Fibroblast of lung (primary cell): ENCODE data around the gene CUL3. TPM values are rescaled to one million over a fixed set of nuclear protein-coding genes. Genes with fewer than 3 reads are reported as not detected.

Experiments used
- DNase-seq, 2 donors: peaks; one replicate each; pipeline versions ENCODE4 v3.0.0 to v3.0.0-alpha.2; 2010; ENCODE audit warnings: low read depth in 2 of 2
- H2AFZ ChIP-seq: 2 replicates; pipeline ENCODE4 v1.5.1; 2012; ENCODE audit warnings: low read length, control low read depth, inconsistent platforms
- H3K27ac ChIP-seq: 2 replicates; pipeline ENCODE4 v1.5.1; 2011; ENCODE audit warnings: low read length, control low read depth; ENCODE audit not compliant: insufficient read depth
- H3K27me3 ChIP-seq: 2 replicates; pipeline ENCODE4 v1.5.1; 2011; ENCODE audit warnings: mild to moderate bottlenecking, low read length; ENCODE audit not compliant: control insufficient read depth, insufficient read depth
- H3K36me3 ChIP-seq: 2 replicates; pipeline ENCODE4 v1.5.1; 2011; ENCODE audit warnings: low read length; ENCODE audit not compliant: control insufficient read depth, insufficient read depth
- H3K4me1 ChIP-seq: 2 replicates; pipeline ENCODE4 v1.5.1; 2011; ENCODE audit warnings: low read length; ENCODE audit not compliant: control insufficient read depth, insufficient read depth; ENCODE audit errors: extremely low read depth
- H3K4me2 ChIP-seq: 2 replicates; pipeline ENCODE4 v1.5.1; 2011; ENCODE audit warnings: low read length, control low read depth; ENCODE audit not compliant: insufficient read depth; ENCODE audit errors: extremely low read depth
- H3K4me3 ChIP-seq, 4 experiments: fragments of 200-600 bp in 1 of 4; sonication (generic) in 1 of 4; replicated peaks in 1 of 4; 2 replicates each; pipeline ENCODE4 v1.5.1; 2011 to 2016; ENCODE audit warnings: low read length in 4 of 4, low read depth in 3 of 4, mild to moderate bottlenecking in 3 of 4, control low read depth in 2 of 4, inconsistent platforms in 1 of 4, mixed read lengths in 1 of 4; ENCODE audit not compliant: insufficient read depth in 1 of 4; ENCODE audit errors: control extremely low read depth in 1 of 4
- H3K79me2 ChIP-seq: 2 replicates; pipeline ENCODE4 v1.5.1; 2012; ENCODE audit warnings: mild to moderate bottlenecking, low read length, inconsistent platforms; ENCODE audit not compliant: control insufficient read depth, insufficient read depth
- H3K9ac ChIP-seq: 2 replicates; pipeline ENCODE4 v1.5.1; 2011; ENCODE audit warnings: mild to moderate bottlenecking, low read length, control low read depth; ENCODE audit not compliant: insufficient read depth
- H3K9me3 ChIP-seq: 2 replicates; pipeline ENCODE4 v1.5.1; 2012; ENCODE audit warnings: low read depth, low read length; ENCODE audit not compliant: control insufficient read depth, insufficient read depth
- H4K20me1 ChIP-seq: 2 replicates; pipeline ENCODE4 v1.5.1; 2011; ENCODE audit warnings: low read length; ENCODE audit not compliant: control insufficient read depth, insufficient read depth; ENCODE audit errors: extremely low read depth
- CTCF ChIP-seq, 2 donors: IDR thresholded peaks in 1 of 2; conservative IDR thresholded peaks in 1 of 2; 1 replicate in 1 of 2; 2 replicates in 1 of 2; pipeline ENCODE4 v1.5.1; 2011 to 2012; ENCODE audit warnings: low read length in 2 of 2, control low read depth in 1 of 2, inconsistent platforms in 1 of 2, low read depth in 1 of 2, mild to moderate bottlenecking in 1 of 2
- EZH2 ChIP-seq: IDR thresholded peaks from 2 replicates; pipeline ENCODE4 v1.5.1; 2012; ENCODE audit warnings: low read length, control low read depth, mild to moderate bottlenecking; ENCODE audit errors: missing control alignments
- polyA plus RNA-seq, 2 donors: library from polyadenylated mRNA; depleted of rRNA in 1 of 2; stranded (reverse) in 1 of 2; unstranded in 1 of 2; fragments of >200 nt; gene quantifications; 2 replicates each; pipeline ENCODE4 v1.2.1, GENCODE V29; 2011 to 2012; ENCODE audit warnings: missing spikeins in 1 of 2
- total RNA-seq: library from RNA; depleted of rRNA; stranded (reverse); fragments of >200 nt; gene quantifications from 2 replicates; pipeline ENCODE4 v1.2.1, GENCODE V29; 2014

Gene CUL3
- total and polyA plus RNA-seq, 2 donors (not counting 1 experiment from before 2014, with no cell fraction given): 65.3 to 69.7 TPM

GRCh38 chr2:224580248-224580647, 4.9 kb downstream of the CUL3 start:
- Histone ChIP-seq H3K36me3 (no peaks in the 10 kb centered on the region), H3K27ac (no peak overlapping the region), H3K4me2 (no peak overlapping the region), H3K9ac (no peak overlapping the region), H3K9me3 (no peaks in the 10 kb centered on the region), H2AFZ (no peak overlapping the region), H3K4me1 (peaks cover 4% of the 10 kb centered on the region), H3K79me2 (peaks cover 95% of the 10 kb centered on the region), H3K4me3 (no peak overlapping the region), H3K27me3 (no peaks in the 10 kb centered on the region), H4K20me1 (peaks cover 11% of the 10 kb centered on the region)
- TF ChIP-seq CTCF (conservative IDR thresholded peaks at IDR 0.05 in 1 of 2, IDR thresholded peaks at IDR 0.05 in 1 of 2; ENCODE audit: low read depth in 1 of 2, low read length in 2 of 2) (no peak), EZH2 (no peak)
- no peak for DNase-seq

GRCh38 chr2:224579411-224579810, 5.8 kb downstream of the CUL3 start:
- peak in 1 of 2 donors; percentile 36 for DNase-seq
- TF ChIP-seq CTCF (conservative IDR thresholded peaks at IDR 0.05 in 1 of 2, IDR thresholded peaks at IDR 0.05 in 1 of 2; ENCODE audit: low read depth in 1 of 2, low read length in 2 of 2) (no peak), EZH2 (no peak)
- Histone ChIP-seq H3K4me3 (peak overlapping the region in 1 of 4 experiments; percentile 21), H3K4me2 (peak overlapping the region; percentile 19), H2AFZ (no peak overlapping the region), H4K20me1 (peaks cover 11% of the 10 kb centered on the region), H3K4me1 (peaks cover 4% of the 10 kb centered on the region), H3K27ac (no peak overlapping the region), H3K36me3 (no peaks in the 10 kb centered on the region), H3K9me3 (no peaks in the 10 kb centered on the region), H3K9ac (no peak overlapping the region), H3K79me2 (peaks cover 100% of the 10 kb centered on the region), H3K27me3 (no peaks in the 10 kb centered on the region)

DNA sequence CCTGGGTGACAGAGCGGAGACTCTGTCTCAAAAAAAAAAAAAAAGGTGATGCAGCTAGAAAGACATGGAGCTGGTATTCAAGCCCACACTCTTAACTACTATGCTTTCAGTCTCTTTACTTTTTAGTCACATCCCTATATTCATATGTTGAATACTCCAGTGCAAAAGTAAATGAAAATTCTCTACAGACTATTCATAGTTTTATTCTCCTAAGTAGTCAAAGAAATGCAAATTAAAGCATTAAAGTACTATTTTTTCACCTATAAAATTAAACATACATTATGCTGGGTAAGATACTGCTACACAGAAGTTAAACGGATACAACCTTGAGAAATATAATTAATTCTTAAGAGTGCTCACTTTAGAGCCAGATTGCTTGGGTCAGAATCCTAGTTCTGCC, 7.6 kb downstream of the CUL3 start:
- DNase-seq: no peak
- no peak for TF ChIP-seq EZH2
- no peak for TF ChIP-seq CTCF (conservative IDR thresholded peaks at IDR 0.05 in 1 of 2, IDR thresholded peaks at IDR 0.05 in 1 of 2; ENCODE audit: low read depth in 1 of 2, low read length in 2 of 2)
- Histone ChIP-seq H3K27me3 (no peaks in the 10 kb centered on the region), H3K4me3 (no peak overlapping the region), H3K79me2 (peaks cover 100% of the 10 kb centered on the region), H4K20me1 (peaks cover 9% of the 10 kb centered on the region), H2AFZ (no peak overlapping the region), H3K4me2 (no peak overlapping the region), H3K4me1 (peaks cover under 1% of the 10 kb centered on the region), H3K27ac (no peak overlapping the region), H3K36me3 (no peaks in the 10 kb centered on the region), H3K9ac (no peak overlapping the region), H3K9me3 (no peaks in the 10 kb centered on the region)
